GM21381 (cell line): ENCODE measurements around the gene PRRT3.
A peak's percentile ranks its signal among the peaks of the same experiment; 100 is the strongest.

Experiments used
- ATAC-seq: cut with Tn5 transposase; IDR thresholded peaks from one replicate; pipeline ENCODE4 v1.9.1; 2021; ENCODE audit warnings: mild to moderate bottlenecking, moderate library complexity; ENCODE audit not compliant: unreplicated experiment

Gene PRRT3

GRCh38 chr3:9951962-9952805 is at the start of gene PRRT3:
PRRT3 (minus strand) TSS chr3:9952408; CDS start chr3:9950115, 2,293 bp downstream.
- peak; percentile 63 for ATAC-seq

GRCh38 chr3:10000686-10001085 is 48.5 kb upstream of the PRRT3 start:
- no peak for ATAC-seq

- ATAC-seq, result no peak
Measured at GRCh38 chr3:9994086-9994844, 42.1 kb upstream of the PRRT3 start.

GRCh38 chr3:9986230-9986725 is 34.1 kb upstream of the PRRT3 start:
- peak; percentile 25 for ATAC-seq

GRCh38 chr3:9980251-9980650 is 28.0 kb upstream of the PRRT3 start:
- no peak for ATAC-seq

GRCh38 chr3:9978710-9979305 is 26.6 kb upstream of the PRRT3 start:
- ATAC-seq, result no peak

GRCh38 chr3:9976721-9977709 is 24.8 kb upstream of the PRRT3 start:
- no peak for ATAC-seq

- no peak for ATAC-seq
Measured at GRCh38 chr3:9970020-9970652, 17.9 kb upstream of the PRRT3 start.

GRCh38 chr3:9969632-9970019 is 17.4 kb upstream of the PRRT3 start:
- no peak for ATAC-seq

- no peak for ATAC-seq
Measured at GRCh38 chr3:9966841-9967240, 14.6 kb upstream of the PRRT3 start.

- ATAC-seq, result no peak
Measured at GRCh38 chr3:9965200-9965875, 13.1 kb upstream of the PRRT3 start.

GRCh38 chr3:9957214-9957613 is 5.0 kb upstream of the PRRT3 start:
- ATAC-seq, result no peak

- ATAC-seq, result no peak
Measured at GRCh38 chr3:9955611-9956352, 3.6 kb upstream of the PRRT3 start.

GRCh38 chr3:9955067-9955502 is 2.9 kb upstream of the PRRT3 start:
- ATAC-seq, result no peak

- no peak for ATAC-seq
Measured at GRCh38 chr3:9951598-9951961, 628 bp downstream of the PRRT3 start.

- no peak for ATAC-seq
Measured at GRCh38 chr3:9951126-9951525, 1.1 kb downstream of the PRRT3 start.

GRCh38 chr3:9949626-9950025 is 2.6 kb downstream of the PRRT3 start:
- no peak for ATAC-seq

GRCh38 chr3:9949115-9949514 is 3.1 kb downstream of the PRRT3 start:
- ATAC-seq, result no peak

GRCh38 chr3:9948586-9948985 is 3.6 kb downstream of the PRRT3 start:
- ATAC-seq, result no peak
